Gastrocnemius medialis (tissue), 4 donors: Measurements from ENCODE around the gene PTPRN2. TPM values are rescaled to one million over a fixed set of nuclear protein-coding genes. Genes with fewer than 3 reads are reported as not detected.
"Not testable (repeated sequence)": the region's sequence is repeated elsewhere in the genome, so short reads cannot be mapped to it uniquely, and the experiment has no call there.

Source experiments
- ATAC-seq, 2 donors: fragments of 150-250 bp; one replicate each; pipeline ENCODE4 v1.9.1; 2016
- DNase-seq, 2 donors: peaks; one replicate each; pipeline ENCODE4 v3.0.0-alpha.2; 2019
- H3K27ac ChIP-seq, 4 donors: fragments of 200-600 bp; sonication (generic); 1 replicate in 1 of 4; 2 replicates in 3 of 4; pipeline ENCODE4 v1.5.1; 2016 to 2018; ENCODE audit warnings: mild to moderate bottlenecking in 2 of 4, moderate library complexity in 1 of 4
- H3K27me3 ChIP-seq, 3 donors: fragments of 200-600 bp; sonication (generic) in 2 of 3; 1 replicate in 1 of 3; 2 replicates in 2 of 3; pipeline versions ENCODE4 v1.5.1 to v1.6.0; 2016 to 2019; ENCODE audit warnings: mild to moderate bottlenecking in 1 of 3, moderate library complexity in 1 of 3
- H3K36me3 ChIP-seq, 2 donors: fragments of 200-600 bp; sonication (generic) in 1 of 2; one replicate each; pipeline ENCODE4 v1.5.1; 2017 to 2018
- H3K4me1 ChIP-seq, 2 donors: fragments of 200-600 bp; sonication (generic) in 1 of 2; one replicate each; pipeline ENCODE4 v1.5.1; 2016 to 2017; ENCODE audit warnings: mild to moderate bottlenecking in 2 of 2
- H3K4me3 ChIP-seq, 4 donors: fragments of 200-600 bp; sonication (generic) in 3 of 4; 1 replicate in 1 of 4; 2 replicates in 3 of 4; pipeline ENCODE4 v1.5.1; 2016 to 2019; ENCODE audit warnings: mild to moderate bottlenecking in 2 of 4
- H3K9me3 ChIP-seq, 3 donors: fragments of 200-600 bp; sonication (generic) in 2 of 3; 1 replicate in 1 of 3; 2 replicates in 2 of 3; pipeline ENCODE4 v1.5.1; 2016 to 2019
- POLR2A ChIP-seq, 2 donors: fragments of 450-650 bp; IDR thresholded peaks; one replicate each; pipeline ENCODE4 v1.6.1; 2017; ENCODE audit warnings: antibody characterized with exemption in 2 of 2, mild to moderate bottlenecking in 2 of 2, moderate library complexity in 2 of 2
- in situ Hi-C, 4 donors: fragments of 200-750 bp; cut with MboI; loops; one replicate each; pipeline versions ENCODE4 v1.15.0 to v1.8.0; 2017; ENCODE audit warnings: low sequenced_read_pairs in 4 of 4
- intact Hi-C: fragments of 100-400 bp; cut with DNase I; formaldehyde crosslinking; loops from one replicate; pipeline ENCODE4 v1.15.1; 2023; ENCODE audit warnings: low total_unique reads
- total RNA-seq, 4 donors: library from RNA; depleted of rRNA; stranded (reverse); fragments of >200 nt; gene quantifications; one replicate each; pipeline versions ENCODE4 v1.1.0 to v1.2.3, GENCODE V29; 2016
- TF ChIP-seq, protein P1 (sequence below), 5 experiments: fragments of 450-650 bp in 3 of 5; fragments of 200-600 bp in 2 of 5; sonication (generic) in 2 of 5; IDR thresholded peaks in 4 of 5; conservative IDR thresholded peaks in 1 of 5; 1 replicate in 4 of 5; 2 replicates in 1 of 5; pipeline ENCODE4 v1.5.1; 2016 to 2019; ENCODE audit warnings: antibody characterized with exemption in 5 of 5, mild to moderate bottlenecking in 3 of 5, moderate library complexity in 3 of 5

Gene PTPRN2
- total RNA-seq, 4 donors from 2014 or later, result 0.66 to 0.85 (median 0.81) TPM

DNA sequence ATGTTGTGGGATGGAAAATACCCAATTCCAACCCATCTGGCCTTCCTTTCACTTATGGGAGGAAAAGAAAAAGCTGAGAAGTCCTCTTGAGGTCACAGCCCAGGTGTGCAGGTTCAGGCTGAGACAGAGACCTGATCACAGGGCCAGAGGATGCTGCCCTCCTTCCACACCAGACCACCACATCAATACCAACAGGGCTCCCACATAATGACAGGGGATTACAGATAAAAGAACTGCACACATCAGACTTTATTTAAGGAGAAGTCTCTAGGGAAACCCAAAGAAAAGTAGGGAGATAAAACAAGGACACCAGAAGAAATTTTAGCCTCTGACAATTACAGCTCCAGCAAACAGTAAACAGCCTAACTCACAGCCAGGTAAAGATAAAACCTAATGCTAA, 548.4 kb downstream of the PTPRN2 start:
- ATAC-seq (no peak), DNase-seq (no peak)
- Histone ChIP-seq H3K4me3 (no peak overlapping the region), H3K27ac (no peak overlapping the region), H3K27me3 (no peaks in the 10 kb centered on the region), H3K4me1 (no peaks in the 10 kb centered on the region), H3K9me3 (peaks cover 0 to 4% (median 0%) of the 10 kb centered on the region in 3 donors), H3K36me3 (no peaks in the 10 kb centered on the region)
- TF ChIP-seq, protein P1, sequence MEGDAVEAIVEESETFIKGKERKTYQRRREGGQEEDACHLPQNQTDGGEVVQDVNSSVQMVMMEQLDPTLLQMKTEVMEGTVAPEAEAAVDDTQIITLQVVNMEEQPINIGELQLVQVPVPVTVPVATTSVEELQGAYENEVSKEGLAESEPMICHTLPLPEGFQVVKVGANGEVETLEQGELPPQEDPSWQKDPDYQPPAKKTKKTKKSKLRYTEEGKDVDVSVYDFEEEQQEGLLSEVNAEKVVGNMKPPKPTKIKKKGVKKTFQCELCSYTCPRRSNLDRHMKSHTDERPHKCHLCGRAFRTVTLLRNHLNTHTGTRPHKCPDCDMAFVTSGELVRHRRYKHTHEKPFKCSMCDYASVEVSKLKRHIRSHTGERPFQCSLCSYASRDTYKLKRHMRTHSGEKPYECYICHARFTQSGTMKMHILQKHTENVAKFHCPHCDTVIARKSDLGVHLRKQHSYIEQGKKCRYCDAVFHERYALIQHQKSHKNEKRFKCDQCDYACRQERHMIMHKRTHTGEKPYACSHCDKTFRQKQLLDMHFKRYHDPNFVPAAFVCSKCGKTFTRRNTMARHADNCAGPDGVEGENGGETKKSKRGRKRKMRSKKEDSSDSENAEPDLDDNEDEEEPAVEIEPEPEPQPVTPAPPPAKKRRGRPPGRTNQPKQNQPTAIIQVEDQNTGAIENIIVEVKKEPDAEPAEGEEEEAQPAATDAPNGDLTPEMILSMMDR (IDR thresholded peaks at IDR 0.05 in 4 of 5, conservative IDR thresholded peaks at IDR 0.05 in 1 of 5), result no peak
- TF ChIP-seq POLR2A (IDR thresholded peaks at IDR 0.05), result no peak
- in situ Hi-C loops (no loop called here), intact Hi-C loops (no loop called here)

DNA sequence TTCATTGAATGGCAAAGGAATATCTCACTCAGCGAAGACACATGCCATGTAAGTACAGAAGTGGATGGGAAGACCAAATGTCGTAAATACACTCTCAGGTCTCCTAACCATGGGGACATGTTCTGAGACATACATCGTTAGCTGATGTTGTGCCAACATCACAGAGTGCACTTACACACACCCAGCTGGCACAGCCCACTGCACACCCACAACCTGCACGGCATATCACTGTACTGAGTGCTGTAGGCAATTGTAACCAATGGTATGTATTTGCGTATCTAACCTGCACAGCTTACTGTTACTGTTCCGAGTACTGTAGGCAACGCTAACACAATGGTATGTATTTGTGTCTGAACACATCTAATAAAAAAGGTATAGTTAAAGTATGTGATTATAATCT, 550.4 kb downstream of the PTPRN2 start:
- no peak overlapping the region for H3K4me3 ChIP-seq
- intact Hi-C loops, result no loop called here
- DNase-seq (no peak), ATAC-seq (no peak)
- TF ChIP-seq POLR2A (IDR thresholded peaks at IDR 0.05), result no peak
- TF ChIP-seq, protein P1 (IDR thresholded peaks at IDR 0.05 in 4 of 5, conservative IDR thresholded peaks at IDR 0.05 in 1 of 5), result no peak
- in situ Hi-C loops, result no loop called here
- no peaks in the 10 kb centered on the region for H3K4me1 ChIP-seq
- no peaks in the 10 kb centered on the region for H3K36me3 ChIP-seq
- no peaks in the 10 kb centered on the region for H3K27me3 ChIP-seq
- no peak overlapping the region for H3K27ac ChIP-seq
- peaks cover 0 to 4% (median 0%) of the 10 kb centered on the region in 3 donors for H3K9me3 ChIP-seq

DNA sequence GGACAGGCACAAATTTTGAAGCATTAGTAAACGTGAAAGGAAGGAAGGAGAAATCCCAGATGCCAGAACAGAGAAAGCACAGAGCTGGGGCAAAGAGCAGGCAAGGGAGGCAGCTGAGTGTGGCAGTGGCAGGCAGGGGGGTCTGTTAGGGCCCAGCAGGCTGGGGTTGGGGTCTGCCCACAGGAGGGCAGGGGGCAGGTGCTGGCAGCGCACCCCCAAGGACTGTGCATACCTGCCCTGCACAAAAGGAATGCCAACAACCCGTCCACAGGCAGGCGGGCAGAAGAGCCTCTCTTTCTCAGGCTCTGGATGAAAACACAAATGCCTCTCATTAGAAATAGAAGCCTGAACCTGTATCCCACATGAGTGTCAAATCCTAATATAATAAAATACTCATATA, 552.3 kb downstream of the PTPRN2 start:
- ATAC-seq, result no peak
- H3K27ac ChIP-seq, result no peak overlapping the region
- TF ChIP-seq, protein P1 (IDR thresholded peaks at IDR 0.05 in 4 of 5, conservative IDR thresholded peaks at IDR 0.05 in 1 of 5), result no peak
- no peak for TF ChIP-seq POLR2A (IDR thresholded peaks at IDR 0.05)
- H3K4me1 ChIP-seq, result no peaks in the 10 kb centered on the region
- intact Hi-C loops (no loop called here), in situ Hi-C loops (no loop called here)
- H3K4me3 ChIP-seq, result no peak overlapping the region
- no peaks in the 10 kb centered on the region for H3K27me3 ChIP-seq
- H3K9me3 ChIP-seq, result peaks cover 0 to 4% (median 0%) of the 10 kb centered on the region in 3 donors
- no peaks in the 10 kb centered on the region for H3K36me3 ChIP-seq
- DNase-seq, result no peak

DNA sequence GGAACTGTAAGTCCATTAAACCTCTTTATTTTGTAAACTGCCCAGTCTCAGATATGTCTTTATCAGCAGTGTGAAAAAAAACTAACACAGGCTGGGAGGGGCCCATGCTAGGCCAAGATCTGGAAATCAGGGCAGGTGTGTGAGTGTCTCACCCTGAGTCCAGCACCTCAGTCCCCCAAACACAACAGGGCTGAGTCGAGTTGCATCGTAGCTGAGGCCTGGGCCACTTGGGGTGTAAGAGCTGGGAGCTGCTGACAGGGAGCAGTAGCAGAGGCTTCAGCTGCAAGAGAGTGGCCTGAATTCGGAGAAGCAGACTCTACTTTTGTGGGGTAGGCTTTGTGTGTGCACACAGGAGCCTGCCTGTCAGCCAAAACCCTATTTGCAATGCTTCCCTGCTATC, 553.1 kb downstream of the PTPRN2 start:
- Histone ChIP-seq H3K4me1 (no peaks in the 10 kb centered on the region), H3K36me3 (no peaks in the 10 kb centered on the region), H3K27me3 (no peaks in the 10 kb centered on the region), H3K9me3 (peaks cover 0 to 2% (median 0%) of the 10 kb centered on the region in 3 donors), H3K27ac (no peak overlapping the region), H3K4me3 (no peak overlapping the region)
- in situ Hi-C loops, result no loop called here
- TF ChIP-seq, protein P1 (IDR thresholded peaks at IDR 0.05 in 4 of 5, conservative IDR thresholded peaks at IDR 0.05 in 1 of 5), result no peak
- TF ChIP-seq POLR2A (IDR thresholded peaks at IDR 0.05), result no peak
- DNase-seq (no peak), ATAC-seq (no peak)
- intact Hi-C loops, result no loop called here

DNA sequence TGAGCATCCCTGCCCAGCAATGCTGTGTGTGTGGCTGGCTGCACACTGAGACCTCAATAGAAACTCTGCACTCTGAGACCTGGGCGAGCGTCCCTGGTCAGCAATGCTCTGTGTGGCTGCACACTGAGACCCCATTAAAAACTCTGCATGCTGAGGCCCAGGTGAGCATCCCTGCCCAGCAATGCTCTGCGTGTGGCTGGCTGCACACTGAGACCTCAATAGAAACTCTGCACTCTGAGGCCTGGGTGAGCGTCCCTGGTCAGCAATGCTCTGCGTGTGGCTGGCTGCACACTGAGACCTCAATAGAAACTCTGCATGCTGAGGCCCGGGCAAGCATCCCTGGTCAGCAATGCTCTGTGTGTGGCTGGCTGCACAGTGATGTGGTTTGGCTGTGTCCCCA, 553.7 kb downstream of the PTPRN2 start:
- in situ Hi-C loops, H3K4me1 ChIP-seq, H3K27me3 ChIP-seq, H3K27ac ChIP-seq, ATAC-seq, H3K9me3 ChIP-seq, intact Hi-C loops, DNase-seq, H3K36me3 ChIP-seq, H3K4me3 ChIP-seq: not testable (repeated sequence)
